ENCODE results near the gene U2AF2.

Gene U2AF2

GRCh38 chr19:55642153-55643002 lies 12.5 kb upstream of the U2AF2 start:
- in situ Hi-C loops (cut with HindIII; ENCODE audit: low sequenced_read_pairs): no loop called here

- in situ Hi-C loops (cut with HindIII; ENCODE audit: low sequenced_read_pairs): no loop called here
Measured at GRCh38 chr19:55643003-55643886, 11.6 kb upstream of the U2AF2 start, which contains the start of gene ZNF581. Gene ZNF581 (plus strand): TSS chr19:55643649. CDS start chr19:55644572, 923 bp downstream.

- in situ Hi-C loops (cut with HindIII; ENCODE audit: low sequenced_read_pairs): no loop called here
Measured at GRCh38 chr19:55643887-55644176, 11.0 kb upstream of the U2AF2 start.

GRCh38 chr19:55644191-55644833 lies 10.5 kb upstream of the U2AF2 start:
- in situ Hi-C loops (cut with HindIII; ENCODE audit: low sequenced_read_pairs): no loop called here

- in situ Hi-C loops (cut with HindIII; ENCODE audit: low sequenced_read_pairs): no loop called here
Measured at GRCh38 chr19:55644842-55645511, 9.9 kb upstream of the U2AF2 start.

GRCh38 chr19:55645512-55645881 lies 9.3 kb upstream of the U2AF2 start:
- in situ Hi-C loops (cut with HindIII; ENCODE audit: low sequenced_read_pairs): no loop called here

- in situ Hi-C loops (cut with HindIII; ENCODE audit: low sequenced_read_pairs): no loop called here
Measured at GRCh38 chr19:55646889-55647731, 7.7 kb upstream of the U2AF2 start.

GRCh38 chr19:55647732-55648584 lies 6.9 kb upstream of the U2AF2 start, which contains the start of gene CCDC106:
Gene CCDC106 (plus strand): TSS chr19:55648212. CDS start chr19:55649047, 835 bp downstream.
- in situ Hi-C loops (cut with HindIII; ENCODE audit: low sequenced_read_pairs): no loop called here

GRCh38 chr19:55648585-55649267 lies 6.1 kb upstream of the U2AF2 start:
- in situ Hi-C loops (cut with HindIII; ENCODE audit: low sequenced_read_pairs): no loop called here

- in situ Hi-C loops (cut with HindIII; ENCODE audit: low sequenced_read_pairs): no loop called here
Measured at GRCh38 chr19:55649268-55650125, 5.3 kb upstream of the U2AF2 start.

GRCh38 chr19:55650126-55650557 lies 4.7 kb upstream of the U2AF2 start:
- in situ Hi-C loops (cut with HindIII; ENCODE audit: low sequenced_read_pairs): no loop called here

- in situ Hi-C loops (cut with HindIII; ENCODE audit: low sequenced_read_pairs): no loop called here
Measured at GRCh38 chr19:55650602-55651230, 4.1 kb upstream of the U2AF2 start.

GRCh38 chr19:55651236-55651635 lies 3.6 kb upstream of the U2AF2 start:
- in situ Hi-C loops (cut with HindIII; ENCODE audit: low sequenced_read_pairs): no loop called here

GRCh38 chr19:55652311-55653128 lies 2.3 kb upstream of the U2AF2 start:
- in situ Hi-C loops (cut with HindIII; ENCODE audit: low sequenced_read_pairs): no loop called here

- in situ Hi-C loops (cut with HindIII; ENCODE audit: low sequenced_read_pairs): no loop called here
Measured at GRCh38 chr19:55653651-55654322, 1.0 kb upstream of the U2AF2 start.
